Measurements from ENCODE around the gene SPATA12.
A peak's percentile ranks its signal among the peaks of the same experiment; 100 is the strongest.
"Not testable (repeated sequence)": the region's sequence is repeated elsewhere in the genome, so short reads cannot be mapped to it uniquely, and the experiment has no call there.

Gene SPATA12

DNA sequence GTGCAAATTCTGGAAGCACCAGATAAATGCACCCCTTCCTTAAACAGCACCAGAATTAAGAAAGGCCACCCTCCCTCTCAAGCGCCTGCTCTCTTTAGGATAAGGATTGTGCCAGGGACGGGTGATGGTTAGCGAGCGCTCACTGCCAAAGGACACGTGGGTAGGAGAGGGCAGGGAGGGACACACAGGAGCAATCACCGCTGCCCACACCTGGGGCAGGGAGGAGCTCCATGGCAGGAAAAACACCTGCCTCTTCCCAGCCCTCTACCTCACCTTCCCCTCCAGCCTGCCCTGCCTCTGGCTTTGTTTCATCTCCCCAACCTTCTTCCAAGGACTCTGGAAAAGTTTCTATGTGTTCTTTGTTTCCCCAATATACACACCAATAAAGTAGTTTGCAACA, 7.3 kb upstream of the SPATA12 start:
- DNase-seq: no peak

DNA sequence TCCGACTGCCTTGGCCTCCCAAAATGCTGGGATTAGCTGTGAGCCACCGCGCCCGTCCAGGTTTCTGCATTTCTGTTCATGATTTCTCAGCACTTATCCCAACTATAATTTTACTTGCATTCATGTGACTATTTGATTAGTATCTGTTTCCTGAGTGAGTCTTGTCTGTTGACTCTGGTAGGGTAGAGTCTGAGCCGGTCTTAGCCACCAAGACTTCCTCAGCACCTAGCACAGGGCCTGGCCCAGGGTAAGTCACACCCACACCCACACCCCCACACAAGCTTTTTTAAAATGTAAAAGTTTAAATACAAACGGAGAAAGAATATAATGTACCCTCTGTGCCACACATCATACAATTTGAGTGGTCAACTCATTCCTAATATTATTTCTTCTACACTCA, 3.1 kb upstream of the SPATA12 start:
- no peak for DNase-seq

DNA sequence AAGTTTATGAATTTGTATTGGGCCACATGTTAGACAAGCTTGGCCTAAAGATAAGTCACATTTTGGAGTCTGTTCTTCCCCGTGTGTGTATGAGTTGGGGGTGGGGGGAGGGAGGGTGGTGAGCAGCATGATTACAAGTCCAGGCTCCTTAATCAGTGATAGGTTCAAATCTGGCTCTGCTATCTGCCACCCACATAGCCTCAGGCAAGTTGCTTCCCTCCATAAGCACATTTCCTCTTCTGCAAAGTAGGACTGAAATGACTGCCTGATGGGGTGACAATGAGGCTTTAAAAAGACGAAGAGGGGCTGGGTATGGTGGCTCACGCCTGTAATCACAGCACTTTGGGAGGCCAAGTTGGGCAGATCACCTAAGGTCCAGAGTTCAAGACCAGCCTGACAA, 1.1 kb upstream of the SPATA12 start:
- no peak for DNase-seq

DNA sequence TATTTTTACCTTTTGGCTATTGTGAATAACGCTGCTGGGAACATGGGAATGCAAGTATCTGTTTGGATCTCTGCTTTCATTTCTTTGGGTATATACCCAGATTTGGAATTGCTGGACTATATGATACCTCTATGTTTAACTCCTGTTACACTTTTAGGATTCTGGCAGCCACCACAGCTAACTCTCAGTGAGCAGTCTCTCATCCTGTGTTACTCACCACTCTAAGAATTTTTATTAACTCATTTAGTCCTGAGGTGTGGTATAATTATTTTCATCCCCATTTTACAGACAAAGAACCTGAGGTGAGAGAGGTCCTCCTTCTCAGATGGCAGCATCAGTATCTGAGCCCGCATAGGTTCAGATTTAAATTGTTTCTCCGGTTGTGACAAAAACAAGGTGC, 1.1 kb downstream of the SPATA12 start:
- no peak for DNase-seq

DNA sequence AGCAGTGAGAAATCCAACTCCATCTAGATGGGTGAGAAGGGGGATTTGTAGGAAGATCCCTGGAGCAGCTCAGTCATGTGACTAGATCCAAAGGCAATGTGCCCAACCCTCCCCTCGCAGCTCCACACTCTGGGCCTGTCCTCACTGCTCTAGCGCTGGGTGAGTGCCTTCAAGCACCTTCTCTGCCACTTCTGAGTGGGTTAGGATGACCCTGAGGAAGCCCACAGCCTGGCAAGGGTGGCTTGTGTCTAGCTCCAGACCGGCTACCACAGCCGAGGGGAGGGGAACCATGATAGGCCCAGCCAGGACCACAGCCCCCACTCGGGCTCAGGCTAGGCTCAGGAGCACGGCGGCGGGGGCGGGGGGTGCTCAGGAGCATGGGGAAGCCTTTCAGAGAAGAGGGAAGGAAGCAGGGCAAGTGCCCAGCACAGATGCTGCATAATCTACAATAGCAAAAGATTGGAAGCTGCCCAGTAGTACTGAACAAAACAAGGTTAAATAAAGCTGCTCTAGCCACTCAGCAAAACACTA, 1.7 kb downstream of the SPATA12 start:
- no peak for DNase-seq

DNA sequence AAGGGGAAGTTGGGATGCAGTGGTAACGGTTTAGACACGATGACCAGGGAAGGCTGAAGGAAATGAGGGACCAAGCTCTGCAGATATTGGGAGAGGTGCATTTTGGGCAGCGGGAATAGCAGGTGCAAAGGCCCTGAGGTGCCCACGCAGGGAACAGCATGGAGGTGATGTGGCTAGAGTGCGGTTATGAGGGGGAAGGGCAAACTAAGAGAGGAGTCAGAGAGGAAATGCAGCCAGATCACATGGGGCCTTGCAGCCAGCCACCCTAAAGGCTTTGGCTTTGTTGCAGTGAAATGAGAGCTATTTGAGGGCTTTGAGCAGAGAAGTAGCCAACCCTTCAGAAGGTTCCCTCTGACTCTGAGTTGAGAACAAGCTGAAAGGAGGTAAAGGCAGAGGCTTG, 2.6 kb downstream of the SPATA12 start:
- DNase-seq: no peak

DNA sequence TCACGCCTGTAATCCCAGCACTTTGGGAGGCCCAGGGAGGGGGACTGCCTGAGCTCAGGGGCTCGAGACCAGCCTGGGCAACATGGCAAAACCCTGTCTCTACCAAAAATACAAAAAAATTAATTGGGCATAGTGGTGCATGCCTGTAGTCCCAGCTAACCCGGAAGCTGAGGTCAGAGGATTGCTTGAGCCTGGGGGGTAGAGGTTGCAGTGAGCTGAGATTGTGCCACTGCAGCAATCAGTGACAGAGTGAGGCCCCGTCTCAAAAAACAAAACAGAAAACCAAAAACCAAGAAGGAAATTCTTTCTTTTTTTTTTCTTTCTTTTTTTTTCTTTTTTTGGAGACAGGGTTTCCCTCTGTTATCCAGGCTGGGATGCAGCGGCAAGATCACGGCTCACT, 3.5 kb downstream of the SPATA12 start:
- DNase-seq: no peak

DNA sequence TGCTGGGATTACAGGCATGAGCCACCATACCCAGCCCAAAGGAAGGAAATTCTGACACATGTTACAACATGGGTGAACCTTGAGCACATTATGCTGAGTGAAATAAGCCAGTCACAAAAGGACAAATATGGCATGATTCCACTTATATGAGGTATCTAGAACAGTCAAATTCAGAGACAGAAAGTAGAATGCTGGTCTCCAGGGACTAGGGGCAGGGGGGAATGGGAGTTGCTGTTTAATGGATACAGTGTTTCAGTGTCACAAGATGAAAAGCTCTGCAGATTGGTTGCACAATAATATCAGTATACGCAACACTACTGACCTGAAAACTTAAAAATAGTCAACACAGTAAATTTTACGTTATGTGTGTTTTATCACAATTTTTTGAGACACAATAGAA, 4.1 kb downstream of the SPATA12 start:
- no peak for DNase-seq

DNA sequence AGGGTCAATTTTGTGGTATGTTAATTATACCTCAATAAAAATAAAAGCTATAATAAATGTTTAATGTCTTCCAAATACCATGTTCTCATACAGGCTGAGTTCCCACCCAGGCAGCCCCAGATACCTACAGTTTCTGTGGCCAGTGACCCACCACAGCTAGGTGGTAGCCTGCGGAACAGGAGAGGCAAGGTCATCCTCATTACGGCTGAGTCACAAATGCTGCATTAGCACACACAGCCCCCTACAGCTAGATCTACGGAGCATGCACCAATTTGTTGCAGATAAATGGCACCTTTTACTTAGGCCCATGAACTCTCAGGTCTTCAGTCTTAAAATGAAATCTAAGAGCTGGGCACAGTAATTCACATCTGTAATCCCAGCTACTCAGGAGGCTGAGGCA, 5.1 kb downstream of the SPATA12 start:
- no peak for DNase-seq

DNA sequence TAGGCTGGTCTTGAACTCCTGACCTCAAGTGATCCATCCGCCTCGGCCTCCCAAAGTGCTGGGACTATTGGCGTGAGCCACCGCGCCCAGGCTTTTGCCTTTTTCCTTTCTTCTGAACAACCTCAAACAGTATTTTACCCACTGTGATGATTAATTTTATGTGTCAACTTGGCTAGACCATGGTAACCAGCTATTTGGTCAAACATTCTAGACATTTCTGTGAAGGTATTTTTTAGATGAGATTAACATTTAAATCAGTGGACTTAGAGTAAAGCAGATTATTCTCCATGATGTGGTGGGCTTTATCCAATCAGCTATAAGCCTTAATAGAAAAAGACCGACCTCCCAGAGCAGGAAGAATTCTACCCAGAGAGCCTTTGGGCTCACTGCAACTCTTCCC, 6.0 kb downstream of the SPATA12 start:
- no peak for DNase-seq

DNA sequence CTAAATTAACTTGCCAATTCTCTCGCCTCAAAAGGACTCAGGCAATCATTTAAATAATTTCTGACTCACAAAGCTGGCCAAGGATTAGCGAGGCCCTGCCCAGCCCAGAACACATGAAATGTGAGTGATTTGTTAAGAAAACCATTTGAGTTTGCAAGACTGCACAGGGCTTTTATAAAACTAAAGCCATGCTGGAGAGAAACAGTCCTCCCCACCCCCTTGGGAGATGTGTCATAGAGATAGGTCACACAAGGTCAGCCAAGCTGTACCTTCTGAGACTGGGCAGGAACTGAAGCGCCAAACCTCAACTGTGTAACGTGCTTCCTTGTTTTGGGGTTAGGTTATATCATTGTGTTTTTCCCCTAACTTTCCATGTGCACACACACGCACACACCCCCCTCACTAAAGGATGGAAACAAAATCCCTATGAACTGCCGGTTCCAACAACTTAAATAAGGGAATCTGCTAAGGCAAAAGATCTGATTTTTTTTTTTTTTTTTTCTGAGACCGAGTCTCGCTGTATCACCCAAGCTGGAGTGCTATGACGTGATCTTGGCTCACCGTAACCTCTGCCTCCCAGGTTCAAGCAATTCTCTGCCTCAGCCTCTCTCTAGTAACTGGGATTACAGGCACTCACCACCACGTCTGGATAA, 8.1 kb downstream of the SPATA12 start:
- DNase-seq: no peak

DNA sequence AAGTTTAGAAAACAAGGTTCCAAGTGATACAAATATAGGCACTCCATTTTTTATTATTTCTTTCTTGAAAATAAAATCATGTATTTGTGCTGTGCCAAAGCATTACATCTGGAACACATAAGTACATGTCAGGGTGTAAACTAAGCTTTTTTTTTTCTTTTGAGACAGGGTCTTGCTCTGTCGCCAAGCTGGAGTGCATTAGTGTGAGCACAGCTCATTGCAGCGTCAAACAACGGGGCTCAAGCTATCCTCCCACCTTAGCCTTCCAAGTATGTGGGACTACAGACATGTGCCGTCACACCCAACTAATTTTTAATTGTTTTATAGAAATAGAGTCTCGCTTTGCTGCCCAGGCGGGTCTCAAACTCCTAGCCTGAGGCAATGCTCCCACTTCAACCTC, 9.0 kb downstream of the SPATA12 start:
- no peak for DNase-seq

DNA sequence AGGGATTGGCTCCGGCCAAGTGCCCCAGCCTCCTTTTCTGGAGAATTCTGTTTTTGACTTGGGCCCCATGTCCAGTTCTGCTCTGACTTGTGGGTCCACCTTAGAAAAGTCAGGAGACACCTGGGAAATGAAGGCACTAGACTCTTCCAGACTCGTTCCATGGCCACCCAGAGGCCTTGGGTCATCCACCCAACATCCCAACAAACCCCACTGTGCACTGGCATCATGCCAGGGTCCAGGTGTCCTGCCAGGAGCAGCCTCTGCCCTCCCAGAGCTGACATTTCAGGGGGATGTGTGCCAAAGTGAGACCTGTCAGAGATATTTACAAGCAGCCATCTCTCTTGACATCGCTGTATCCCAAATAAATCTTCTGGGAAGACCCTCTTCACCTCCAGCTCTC, 13.2 kb downstream of the SPATA12 start:
- DNase-seq: no peak

DNA sequence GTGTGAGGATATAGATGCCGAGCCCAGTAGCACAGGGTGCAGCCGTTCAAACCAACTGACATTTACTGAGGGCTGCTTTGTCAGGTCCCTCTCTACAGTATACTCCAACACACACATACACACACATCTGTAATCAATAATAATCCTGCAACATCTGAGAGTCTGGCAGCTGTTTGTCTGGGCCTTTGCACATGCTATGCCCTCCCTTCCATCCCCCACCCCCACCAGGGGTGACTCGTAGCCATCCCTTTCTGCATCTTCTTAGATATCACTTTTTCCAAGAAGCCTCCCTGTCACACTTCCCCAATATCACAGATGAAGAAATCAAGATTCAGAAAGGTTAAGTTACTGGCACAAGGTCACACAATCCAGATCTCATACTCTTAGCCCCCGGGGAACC, 13.7 kb downstream of the SPATA12 start:
- no peak for DNase-seq

DNA sequence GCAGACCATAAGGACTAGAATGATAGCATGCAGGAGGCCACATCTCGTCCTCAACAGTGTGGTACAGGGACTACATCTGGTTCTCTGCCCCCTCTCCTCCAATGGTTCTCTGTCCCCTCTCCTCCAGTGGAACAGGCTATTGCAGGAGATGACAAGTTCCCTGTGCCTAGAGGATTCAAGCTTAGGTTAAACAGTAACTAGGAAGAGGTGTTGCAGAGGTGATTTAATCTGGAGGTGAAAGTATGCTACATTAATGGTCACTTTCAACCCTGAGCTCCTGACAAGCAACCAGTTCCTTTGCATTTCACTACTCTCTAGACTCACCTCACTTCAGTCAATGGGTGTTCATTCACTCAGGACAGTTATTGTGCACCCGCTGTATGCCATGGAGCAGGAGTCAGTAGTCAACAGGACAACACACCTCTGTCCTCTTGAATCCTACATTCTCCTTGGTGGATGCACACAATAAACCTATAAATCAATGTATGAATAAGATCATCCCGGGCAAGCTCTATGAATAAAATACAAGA, 16.0 kb downstream of the SPATA12 start:
- DNase-seq: no peak

DNA sequence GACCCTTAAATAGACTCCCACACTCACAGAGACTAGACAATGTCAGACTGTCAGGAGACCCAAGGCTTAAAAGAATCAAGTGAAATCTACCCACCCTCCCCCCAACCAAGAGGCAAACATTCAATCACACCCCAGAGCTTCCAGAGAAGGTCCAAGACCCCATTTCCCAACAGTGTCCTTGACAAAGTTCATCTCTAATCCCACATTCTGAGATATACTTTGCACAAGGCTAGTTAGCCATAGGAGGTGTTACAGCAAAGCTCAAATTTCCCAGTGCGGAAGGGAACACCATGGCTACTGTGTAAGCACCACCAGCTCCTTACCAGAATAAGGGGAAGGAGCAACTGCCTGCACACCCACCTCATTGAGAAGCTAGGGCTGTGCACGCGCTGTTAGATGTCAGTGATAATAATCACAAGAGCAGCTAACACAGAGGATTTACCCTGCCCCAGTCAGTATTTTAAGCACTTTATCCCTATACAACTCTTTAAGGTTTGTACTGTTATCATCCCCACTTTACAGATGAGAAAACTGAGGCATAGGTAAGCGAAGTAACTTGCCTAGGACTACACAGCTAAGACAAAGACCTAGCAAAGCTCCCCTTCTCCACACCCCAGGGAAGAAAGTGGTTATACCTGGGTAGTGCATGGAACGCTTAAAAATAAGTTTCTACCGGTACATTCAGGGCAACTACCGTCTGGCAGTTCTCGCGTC, 17.3 kb downstream of the SPATA12 start:
- DNase-seq: no peak

DNA sequence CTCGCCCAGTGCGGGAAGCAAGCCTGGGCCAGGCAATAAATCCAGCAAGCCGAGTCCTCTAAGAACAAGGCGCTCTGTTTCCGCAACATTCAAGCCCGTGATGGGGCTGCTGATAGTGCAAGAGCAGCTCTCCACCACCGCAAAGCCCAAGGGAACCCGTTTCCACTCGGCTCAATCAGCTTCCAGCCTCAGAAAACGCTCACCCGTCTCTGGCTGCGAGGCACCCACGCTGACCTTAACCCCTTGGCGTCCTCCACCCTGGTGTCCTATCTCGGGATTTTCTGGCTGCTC, 17.8 kb downstream of the SPATA12 start:
- peak; percentile 62 for DNase-seq

DNA sequence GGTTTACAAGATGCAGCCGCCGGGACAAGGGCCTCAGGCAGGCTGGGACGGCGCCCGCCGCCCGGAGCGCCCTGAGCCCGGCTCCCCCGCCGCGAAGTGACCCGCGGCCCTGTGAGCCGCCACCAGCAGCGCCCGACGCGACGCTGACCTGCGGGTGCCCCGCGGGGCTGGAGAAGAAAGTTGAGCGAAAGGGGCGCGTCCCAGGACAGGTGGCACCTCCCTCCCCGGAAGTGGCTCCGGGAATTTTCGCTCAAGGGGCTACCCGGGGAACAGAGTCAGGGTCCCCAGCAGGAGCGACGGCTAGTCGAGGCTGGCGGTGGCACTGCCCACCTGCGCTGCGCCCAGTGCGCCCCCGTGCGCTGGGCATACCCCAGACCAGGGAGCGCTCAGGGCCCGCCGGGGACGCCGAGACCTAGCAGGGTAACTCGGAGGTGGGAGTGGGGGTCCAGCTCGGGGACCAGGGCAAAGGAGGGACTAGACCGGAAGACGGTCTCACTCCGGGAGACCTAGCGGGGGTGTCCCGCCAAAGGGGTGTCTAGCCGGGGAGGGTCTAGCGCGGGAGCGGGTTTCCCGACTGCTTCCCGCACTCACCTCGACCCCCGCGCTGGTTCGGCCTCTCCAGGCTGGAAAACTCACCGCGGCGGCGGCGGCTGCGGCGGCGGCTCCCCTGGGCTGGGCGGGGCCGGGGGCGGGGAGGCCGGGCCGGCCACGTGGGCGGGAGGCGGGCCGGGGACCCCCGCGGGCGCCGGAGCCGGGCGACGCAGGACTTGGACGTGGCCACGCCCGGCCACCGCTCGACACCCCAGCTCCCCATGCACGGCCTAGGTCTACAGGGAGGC, 18.4 kb downstream of the SPATA12 start:
- peak; percentile 63 for DNase-seq

DNA sequence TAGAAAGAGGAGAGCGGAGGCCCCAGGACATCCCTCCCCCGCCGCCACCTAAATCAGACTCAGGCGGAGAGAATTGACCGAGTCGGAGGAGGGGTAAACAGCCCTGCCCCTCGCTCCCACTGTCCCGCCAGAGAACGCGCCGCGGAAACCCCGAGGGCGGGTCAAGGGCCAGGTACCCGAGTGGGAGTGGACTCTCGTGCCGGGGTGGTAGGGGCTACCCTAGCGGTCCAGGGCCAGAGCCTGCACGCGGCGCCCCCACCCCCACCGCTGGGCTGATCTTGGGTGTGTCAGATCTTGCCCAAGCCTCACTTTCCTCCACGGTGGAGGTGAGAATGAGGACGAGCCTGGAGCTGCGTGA, 19.0 kb downstream of the SPATA12 start:
- no peak for DNase-seq

DNA sequence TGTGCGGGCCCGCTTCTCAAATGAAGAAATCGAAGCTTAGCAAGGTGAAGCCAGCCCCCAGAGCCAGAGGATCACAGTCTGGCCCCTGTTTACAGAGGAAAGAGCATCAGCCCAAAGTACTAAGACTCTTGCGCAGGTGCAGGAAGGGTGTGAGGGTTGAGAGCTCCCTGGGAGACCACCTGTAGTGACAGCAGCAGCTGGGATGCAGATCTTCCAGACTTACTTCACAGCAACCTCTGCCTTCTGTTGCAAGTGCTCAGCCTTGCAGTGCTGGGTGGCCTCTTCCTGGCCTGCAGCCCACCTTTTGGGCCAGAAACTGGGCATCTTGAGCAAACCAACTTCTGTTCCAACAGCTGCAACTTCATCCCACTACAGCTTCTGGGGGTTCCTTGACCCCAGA, 19.7 kb downstream of the SPATA12 start:
- DNase-seq: no peak

DNA sequence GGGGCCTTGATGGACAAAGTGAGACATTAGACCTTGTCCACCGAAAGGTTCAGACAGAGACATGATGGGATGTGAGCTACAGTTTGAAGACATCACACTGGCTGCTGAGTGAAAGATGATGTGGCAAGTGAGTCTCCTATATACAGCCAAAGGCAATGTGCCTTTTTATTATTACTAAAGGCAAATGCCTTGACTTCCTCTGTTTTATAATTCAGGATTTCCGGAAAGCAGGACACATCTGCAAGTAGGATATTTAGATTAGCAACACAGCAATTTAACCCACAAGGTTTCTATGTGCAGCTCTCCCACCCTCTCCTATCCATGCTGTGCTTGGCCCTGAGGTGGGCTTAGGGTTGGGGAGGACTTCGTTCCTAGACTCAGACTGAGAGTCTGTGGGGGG, 20.7 kb downstream of the SPATA12 start:
- DNase-seq: no peak

DNA sequence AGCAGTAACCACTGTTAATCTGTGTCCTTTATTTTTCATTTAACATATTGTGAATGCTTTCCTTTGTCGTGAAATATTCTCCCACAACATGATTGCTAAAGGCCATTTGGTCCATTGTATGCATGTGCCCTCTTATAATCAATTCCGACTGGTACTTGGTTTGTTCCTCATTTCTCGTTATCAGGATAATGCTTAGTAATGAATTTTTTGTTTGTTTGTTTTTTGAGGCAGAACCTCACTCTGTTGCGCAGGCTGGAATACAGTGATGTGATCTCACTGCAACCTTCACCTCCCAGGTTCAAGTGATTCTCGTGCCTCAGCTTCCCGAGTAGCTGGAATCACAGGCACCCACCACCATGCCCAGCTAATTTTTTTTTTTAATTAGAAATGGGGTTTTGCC, 22.0 kb downstream of the SPATA12 start:
- no peak for DNase-seq

DNA sequence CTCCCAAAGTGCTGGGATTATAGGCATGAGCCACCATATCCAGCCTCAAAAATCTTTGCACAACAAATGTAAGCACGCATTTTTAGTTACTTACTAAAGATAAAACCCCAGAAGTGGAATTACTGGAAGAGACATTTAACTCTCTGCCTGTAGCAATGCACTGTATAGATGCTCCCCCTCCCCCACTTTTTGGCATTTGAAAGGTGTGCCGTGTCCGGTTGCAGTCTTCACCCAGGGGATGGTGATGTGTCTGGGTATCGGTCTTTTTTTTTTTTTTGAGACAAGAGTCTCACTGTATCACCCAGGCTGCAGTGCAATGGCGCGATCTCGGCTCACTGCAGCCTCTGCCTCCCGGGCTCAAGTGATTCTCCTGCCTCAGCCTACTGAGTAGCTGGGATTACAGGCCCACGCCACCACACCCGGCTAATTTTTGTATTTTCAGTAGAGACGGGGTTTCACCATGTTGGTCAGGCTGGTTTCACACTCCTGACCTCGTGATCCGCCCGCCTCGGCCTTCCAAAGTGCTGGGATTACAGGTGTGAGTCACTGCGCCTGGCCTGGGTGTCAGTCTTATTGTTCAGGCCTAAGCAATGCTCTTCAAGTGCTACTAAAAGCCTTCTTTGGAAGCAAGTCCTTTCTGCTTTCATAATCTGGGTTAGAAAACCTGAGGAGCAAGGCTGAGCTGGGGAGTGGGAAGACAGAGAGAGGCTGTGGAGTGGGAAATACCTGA, 23.0 kb downstream of the SPATA12 start:
- DNase-seq: not testable (repeated sequence)
